HG03442 (cell line): ENCODE data around the gene TBC1D2.
"Not testable (repeated sequence)": the region's sequence is repeated elsewhere in the genome, so short reads cannot be mapped to it uniquely, and the experiment has no call there.

Experiments
- ATAC-seq: cut with Tn5 transposase; IDR thresholded peaks from one replicate; pipeline ENCODE4 v1.9.1; 2021; ENCODE audit warnings: mild to moderate bottlenecking, moderate library complexity; ENCODE audit not compliant: unreplicated experiment

TBC1D2 gene

DNA sequence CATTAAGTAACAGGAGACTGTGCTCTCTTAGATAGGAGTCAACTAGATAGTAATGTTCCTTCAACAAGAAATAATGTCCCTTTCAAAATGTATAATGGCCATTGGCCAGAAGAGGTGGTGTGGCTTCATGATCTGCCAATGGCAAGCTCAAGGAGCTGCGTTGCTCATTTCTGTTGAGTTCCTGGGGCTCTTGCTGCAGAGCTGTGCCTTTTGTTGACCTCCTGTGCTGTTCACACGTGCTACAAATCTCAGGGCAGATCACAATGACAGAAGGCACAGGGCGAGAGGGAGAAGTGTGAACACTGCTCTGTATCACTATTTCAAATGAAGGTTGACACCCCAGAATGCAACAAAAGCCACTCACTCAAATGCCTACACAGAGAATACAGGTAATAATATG is 16.0 kb upstream of the TBC1D2 start:
- no peak for ATAC-seq

DNA sequence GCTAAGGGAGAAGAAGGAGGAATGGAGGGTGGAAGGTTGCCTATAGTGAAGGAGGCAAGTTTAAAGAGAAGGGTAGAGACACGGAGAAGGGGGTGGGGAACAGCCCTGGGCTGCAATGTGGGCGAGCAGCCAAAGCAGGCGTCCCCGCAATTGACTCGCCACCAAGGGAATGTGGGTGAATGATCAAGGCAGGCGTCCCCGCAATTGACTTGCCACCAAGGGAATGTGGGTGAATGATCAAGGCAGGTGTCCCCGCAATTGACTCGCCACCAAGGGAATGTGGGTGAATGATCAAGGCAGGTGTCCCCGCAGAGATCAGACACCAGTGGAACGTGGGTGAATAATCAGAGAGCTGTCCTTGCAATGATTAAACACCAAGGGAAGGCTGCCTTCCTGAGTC is 14.8 kb upstream of the TBC1D2 start:
- not testable (repeated sequence) for ATAC-seq

DNA sequence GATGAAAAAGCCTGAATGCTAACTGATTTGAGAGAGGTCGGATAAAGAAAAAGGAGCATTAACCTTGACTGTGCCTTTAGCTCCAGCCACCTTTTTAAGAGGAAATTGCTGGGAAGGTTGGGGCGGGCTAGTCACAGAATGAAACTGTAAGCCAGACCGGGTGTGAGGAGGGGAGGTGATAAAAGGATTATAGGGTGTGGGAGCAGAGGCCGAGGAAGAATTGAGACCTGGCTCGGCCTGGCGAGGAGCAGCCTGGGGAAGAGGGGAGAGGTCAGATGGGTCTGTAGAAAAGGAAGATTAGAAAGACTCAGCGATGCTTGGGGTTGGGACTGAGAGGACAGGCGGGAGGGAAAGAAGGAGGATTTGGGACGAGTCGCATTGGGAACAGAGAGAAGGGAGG is 14.2 kb upstream of the TBC1D2 start:
- ATAC-seq = not testable (repeated sequence)

DNA sequence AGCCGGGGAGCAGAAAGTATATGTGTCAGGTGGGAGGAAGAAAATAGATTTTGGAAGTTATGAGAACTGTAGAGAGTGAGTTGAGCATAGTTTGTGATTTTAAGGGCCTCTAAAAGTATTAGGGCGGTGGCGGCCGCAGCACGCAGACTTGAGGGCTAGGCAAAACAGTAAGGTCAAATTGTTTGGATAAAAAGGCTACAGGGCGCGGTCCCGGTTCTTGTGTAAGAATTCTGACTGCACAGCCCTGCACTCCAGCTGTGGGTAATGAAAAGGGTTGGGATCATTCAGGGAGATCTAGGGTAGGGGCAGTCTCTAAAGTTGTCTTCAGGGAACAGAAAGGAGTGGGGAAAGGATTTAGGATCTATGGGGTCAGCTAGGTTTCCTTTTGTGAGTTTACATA is 12.1 kb upstream of the TBC1D2 start:
- ATAC-seq = not testable (repeated sequence)

DNA sequence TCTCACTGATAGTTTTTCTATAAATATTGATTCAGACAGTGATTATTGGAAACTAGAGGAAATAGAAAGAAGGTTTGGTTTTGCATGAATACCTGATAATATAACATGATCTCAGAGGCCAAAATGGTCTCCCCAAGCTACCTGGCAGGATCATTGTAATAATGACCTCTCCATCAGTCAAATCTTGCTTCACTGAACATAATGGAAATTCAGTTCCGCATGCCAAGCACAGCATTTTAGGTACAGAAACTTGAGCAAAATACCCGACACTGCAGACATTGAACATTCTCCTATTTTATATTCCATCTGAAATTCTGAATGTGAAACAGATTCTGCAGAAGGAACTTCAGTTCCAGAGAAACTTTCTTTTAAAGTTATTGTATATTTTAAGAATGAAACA is 9.1 kb upstream of the TBC1D2 start:
- ATAC-seq = no peak

DNA sequence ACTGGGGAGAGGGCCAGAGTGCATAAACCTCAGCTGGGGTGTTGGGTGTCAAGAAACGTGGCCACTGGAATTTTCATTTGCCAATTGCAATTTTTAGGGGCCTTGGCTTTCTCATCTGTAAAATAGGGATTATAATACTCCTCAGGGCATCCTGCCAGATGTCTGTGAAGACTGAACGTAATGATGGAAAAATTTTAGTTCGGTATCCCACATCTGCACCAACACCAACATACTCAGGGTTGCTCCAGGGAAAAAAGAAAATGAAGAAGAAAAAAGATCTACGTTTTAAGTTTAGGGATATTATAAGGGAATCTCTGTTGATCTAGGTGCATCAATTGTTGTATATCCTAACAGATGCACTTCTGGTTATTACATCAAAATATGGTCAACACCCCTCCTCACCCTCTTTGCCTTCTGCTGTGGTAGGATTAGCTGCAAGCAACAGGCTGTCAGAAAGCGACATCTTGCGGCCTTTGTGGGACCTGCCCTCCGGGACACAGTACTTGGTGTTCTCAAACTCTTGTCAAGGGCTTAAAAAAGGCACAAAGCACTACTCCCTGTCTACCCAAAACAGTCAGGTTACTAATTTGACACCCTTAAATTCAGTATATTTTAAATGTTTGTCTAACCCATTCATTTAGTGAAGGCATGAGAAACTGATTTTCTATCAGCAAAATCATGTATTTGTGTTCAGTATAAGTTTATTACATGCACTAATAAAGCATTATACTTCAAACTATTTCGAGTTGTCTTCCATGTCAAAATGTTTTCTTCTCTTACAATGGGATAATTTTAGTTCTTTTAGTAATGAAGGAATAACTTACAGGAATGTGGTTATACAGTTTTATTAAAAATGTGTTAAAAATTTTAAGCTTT is 8.3 kb upstream of the TBC1D2 start:
- peak; percentile 86 for ATAC-seq

DNA sequence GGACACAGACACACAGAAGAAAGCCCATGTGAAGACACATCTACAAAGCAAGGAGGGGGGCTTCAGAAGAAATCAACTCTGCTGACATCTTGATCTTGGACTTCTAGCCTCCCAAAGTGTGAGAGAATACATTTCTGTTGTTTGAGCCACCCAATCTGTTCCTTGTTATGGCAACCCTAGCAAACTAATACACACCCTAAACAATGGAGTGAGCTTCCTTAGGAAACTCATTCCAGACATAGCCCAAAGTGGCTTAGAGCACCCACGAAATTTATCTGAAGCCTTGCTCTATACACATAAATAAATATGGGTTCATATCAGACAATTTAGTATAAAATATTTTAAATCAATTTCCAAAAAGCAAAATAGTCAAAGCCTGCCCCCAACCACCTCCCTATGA is 7.6 kb upstream of the TBC1D2 start:
- no peak for ATAC-seq

DNA sequence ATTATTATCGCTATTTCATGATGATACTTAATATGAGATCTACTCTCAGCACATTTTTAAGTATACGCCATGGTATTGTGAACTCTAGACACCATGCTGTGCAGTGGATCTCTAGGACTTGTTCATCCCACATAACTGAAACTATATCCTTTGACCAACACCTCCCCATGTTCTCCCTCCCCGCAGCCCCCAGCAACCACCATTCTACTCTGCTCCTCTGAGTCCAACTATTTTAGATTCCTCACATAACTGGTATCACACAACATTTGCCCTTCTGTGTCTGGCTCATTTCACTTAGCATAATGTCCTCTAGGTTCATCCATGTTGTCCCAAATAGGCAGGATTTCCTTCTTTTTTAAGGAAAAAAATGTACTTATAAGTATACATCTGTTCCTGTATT is 6.6 kb upstream of the TBC1D2 start:
- no peak for ATAC-seq

DNA sequence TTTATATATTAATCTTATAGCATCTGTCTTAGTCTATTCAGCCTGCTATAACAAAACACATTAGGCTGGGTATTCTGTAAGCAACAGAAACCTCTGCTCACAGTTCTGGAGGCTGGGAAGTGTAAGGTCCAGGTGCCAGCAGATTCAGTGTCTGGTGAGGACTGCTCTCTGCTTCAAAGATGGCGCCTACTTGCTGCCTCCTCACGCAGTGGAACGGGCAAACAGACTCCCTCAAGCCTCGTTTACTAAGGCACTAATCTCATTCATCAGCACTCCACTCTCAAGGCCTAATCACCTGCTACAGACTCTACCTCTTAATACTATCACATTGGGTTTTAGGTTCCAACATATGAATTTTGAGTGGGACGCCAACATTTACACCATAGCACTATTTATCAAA is 5.2 kb upstream of the TBC1D2 start:
- no peak for ATAC-seq

DNA sequence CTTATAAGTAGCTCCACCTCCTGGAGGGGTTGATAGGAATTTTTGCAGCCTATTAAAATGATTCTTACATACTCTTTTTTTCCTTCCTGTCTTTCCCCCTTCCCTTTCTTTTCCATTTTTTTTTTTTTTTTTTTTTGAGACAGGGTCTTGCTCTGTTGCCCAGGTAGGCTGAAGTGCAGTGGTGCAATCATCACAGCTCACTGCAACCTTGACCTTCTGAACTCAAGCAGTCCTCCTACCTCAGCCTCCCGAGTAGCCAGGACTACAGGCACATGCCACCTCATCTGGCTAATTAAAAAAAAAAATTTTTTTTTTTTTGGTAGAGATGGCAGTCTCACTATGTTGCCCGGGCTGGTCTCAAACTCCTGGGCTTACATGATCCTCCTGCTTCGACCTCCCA is 4.3 kb upstream of the TBC1D2 start:
- no peak for ATAC-seq

DNA sequence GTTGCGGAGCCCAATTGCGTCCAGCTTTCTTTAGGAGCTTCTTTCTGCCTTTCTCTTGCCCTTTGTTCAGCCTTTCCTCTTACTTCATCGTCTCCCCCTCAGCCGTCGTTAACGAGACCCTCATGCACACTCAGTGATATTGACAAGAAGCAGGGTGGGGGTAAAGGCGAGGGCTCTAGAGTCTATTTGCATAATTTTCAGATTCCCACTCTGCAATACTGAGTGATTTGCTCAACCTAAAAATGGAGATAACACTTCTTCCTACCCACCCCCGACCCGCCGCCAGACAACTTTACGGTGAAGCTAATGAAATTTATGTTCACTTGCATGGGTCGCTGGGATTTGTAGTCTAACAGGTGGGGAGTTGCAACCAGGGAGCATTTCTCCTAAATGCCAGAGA is 1.3 kb upstream of the TBC1D2 start:
- ATAC-seq = no peak

DNA sequence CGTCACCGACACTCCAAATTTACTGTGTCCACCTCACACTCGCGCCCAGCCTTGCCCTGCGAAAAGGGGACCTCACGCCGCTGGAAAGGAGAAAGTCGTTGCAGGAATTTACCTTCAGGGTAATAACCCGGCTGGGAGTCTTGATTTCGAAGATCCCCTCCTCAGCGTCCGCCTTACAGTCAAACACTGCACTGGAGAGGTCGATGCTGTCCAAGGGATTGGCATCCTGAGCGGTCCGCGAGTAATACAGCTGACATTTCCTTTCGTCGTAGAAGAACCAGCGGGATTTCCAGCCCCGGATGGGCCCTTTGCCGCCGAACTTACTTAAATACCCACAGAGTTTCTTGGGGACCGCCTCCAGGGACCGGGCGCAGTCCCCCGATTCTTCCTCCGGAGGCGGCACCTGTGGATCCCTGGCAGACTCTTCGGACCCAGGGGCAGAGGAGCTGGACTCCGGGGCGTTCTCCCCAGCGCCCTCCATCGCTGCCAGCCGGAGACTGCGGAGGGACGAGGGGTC is 330 bp downstream of the TBC1D2 start:
- ATAC-seq = peak; percentile 19

DNA sequence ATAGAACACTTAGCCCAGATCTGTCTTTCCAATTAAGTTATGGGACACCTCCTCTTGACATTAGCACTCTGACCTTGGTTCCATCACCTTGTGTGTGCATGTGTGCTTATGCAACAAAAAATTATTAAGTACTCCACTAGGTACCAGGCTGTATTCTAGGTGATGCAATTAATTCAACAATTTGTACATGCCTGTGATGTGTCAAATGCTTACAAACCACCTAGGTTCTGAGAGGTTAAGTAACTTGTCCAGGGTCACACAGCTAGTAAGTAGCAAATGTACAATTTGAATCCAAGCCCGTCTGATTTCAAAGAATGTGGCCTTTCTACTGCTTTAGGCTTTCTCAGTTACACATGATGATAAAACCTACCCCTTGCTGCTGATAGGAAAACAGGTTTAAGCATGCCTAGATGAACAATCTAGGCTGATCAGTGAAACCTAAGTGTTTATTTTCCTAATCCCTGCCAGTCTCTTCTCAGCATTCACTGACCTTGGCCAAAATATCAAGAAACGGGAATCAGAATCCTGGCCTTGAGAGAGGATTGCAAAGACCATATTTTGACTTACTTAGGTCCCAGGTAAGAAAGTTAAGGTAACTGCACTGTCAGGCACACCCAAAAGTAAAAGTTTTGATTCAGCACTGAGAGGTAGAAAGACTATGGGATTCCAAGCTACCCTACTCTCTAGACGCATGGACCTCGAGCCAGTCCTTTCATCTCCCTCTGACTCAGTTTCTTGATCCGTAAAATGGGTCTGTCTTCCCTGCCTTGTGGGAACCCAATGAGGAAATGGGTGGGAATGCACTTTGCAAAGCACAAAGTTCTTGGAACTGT is 1.0 kb downstream of the TBC1D2 start:
- ATAC-seq = no peak

DNA sequence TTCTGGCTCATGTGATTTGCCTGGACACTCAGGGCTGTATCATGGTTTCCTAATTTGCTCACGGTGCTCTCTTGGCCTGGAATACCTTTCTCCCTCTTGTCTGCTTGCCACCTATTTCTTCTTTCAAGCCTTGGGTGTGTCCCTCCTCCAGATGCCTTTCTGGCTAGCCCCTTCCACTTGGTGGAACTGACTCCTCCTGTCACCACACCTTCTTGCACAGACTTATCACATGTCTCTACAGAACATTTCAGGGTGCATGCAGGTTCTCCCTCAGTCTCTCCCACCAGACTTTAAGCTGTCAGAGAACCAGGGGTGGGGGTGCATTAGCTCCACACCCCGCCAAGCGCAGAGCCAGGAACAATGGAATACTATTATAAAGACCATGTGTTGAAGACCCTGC is 1.9 kb downstream of the TBC1D2 start:
- ATAC-seq = no peak

DNA sequence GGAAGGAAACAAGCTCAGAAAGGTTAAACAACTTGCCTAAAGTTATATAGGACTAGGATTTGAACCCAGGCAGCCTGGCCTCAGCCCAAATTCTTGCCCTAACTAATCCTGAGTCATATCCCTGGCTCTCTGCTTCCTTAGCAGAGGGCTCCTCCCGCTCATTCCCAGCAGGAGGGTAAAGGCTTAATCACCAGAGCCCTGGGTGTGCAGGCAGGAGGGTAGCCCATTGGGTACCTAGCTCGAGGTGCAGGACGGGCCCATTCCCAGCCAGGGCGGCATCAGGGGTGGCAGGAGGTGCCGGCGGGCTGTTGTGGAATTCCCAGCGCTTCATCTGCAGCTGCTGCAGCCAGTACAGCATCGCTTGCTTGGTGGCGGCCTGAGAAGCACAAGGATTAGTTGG is 3.9 kb downstream of the TBC1D2 start:
- ATAC-seq = no peak

DNA sequence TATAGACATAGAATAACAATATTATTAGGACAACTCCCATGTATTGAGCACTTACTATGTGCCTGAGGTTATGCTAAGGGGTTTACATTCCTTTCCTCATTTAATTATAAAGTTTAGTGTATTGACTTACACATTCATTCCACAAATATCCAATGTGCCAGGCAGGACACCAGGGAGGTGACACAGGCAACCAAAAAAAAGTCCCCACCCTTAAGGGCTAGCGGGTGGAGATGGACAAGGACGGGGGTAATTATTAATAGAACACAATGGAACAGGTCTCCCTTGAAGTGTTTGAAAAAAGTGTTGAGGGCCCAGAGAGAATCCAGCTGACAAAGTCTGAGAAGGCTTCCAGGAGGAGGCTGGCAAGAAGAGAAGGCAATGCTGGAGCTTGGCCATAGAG is 5.7 kb downstream of the TBC1D2 start:
- ATAC-seq = no peak

DNA sequence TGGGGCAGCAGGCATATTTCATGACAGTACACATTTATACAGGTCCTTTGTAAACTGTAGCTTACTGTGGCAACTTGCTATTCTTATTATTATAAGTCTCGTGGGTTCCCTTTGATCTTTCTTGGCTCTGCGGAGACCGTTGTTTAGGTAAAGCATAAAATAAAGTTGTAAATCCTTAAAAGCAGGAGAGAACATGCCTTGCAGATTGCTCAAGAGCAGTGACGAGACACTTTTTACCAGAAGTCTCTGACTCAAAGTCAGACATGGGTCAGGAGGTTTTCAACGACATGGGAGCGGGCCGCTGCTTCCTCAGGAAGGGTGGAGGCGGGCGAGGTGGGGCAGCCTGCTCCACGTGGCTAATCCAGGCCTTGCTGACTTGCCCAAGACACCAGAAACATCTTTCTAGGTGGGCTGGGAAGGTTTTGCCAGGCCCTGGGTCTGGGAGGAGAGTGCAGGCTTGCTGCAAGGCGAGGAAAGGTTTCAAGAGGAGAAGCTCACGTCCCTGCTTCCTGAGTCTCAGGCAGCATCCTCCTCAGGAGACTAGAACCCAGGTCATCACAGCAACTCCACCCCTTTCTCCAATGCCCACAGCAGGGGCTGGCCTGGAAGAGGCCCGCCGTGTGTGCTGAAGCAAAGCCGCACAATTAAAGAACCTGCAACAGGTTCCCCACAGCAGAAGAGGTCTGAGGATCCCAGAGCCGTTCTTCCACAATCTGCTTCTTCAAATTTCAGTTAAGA is 6.5 kb downstream of the TBC1D2 start:
- no peak for ATAC-seq

DNA sequence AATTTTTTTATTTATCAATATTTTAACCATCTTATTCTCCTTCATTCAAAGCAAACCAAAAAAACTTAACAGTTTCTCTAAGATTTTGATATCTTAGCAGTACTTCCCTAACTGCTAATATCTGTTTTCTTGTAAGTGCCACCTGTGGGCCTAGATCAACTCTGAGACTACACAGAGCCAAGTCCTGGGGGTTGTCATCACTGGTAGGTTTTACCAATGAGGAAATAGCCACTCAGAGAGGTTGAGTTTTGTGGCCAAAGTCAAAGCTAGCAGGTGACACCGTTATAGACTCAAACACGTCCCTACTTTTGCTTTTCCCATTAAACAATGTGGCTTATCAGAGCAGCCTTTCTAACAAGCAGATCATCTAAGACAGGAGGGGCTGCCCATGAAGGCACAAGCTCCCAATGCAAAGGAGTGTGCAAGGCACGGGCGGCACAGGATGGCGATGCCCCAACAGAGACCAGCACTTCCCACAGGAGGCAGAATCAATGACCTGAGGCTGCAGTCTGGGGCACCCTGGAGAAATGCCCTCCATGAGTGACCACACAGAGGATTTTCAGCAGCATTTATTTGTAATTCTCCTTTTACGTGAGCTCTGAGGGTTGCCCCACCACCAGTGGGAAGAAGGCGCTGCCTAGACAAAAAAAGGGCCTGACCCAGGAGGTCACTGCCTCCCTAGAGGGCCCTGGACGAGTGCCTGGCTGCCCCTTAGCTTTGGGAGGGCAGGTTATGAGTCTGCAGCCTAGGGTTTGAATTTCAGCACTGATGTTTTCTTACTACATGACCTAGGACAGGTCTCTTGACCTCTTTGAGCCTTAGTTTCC is 7.4 kb downstream of the TBC1D2 start:
- ATAC-seq = no peak

DNA sequence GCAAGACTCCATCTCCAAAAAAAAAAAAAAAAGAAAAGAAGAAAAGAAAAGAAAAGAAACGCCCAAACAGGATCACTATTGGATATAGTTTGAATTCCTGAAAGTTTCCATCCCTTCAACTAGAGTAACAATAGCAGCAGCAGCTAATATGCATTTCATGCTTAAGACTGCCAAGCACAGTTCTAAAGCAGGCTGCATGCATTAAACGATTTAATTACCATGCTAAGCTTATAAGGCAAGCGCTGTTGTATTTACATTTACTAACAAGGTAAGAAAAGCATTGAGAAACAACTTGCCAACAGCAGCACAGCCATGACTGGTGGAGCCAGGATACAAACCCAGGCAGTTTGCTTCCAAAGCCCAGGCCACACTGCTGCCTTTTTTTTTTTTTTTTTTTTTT is 13.0 kb downstream of the TBC1D2 start:
- no peak for ATAC-seq
